ENCODE results near the gene TELO2.

The TELO2 gene

DNA sequence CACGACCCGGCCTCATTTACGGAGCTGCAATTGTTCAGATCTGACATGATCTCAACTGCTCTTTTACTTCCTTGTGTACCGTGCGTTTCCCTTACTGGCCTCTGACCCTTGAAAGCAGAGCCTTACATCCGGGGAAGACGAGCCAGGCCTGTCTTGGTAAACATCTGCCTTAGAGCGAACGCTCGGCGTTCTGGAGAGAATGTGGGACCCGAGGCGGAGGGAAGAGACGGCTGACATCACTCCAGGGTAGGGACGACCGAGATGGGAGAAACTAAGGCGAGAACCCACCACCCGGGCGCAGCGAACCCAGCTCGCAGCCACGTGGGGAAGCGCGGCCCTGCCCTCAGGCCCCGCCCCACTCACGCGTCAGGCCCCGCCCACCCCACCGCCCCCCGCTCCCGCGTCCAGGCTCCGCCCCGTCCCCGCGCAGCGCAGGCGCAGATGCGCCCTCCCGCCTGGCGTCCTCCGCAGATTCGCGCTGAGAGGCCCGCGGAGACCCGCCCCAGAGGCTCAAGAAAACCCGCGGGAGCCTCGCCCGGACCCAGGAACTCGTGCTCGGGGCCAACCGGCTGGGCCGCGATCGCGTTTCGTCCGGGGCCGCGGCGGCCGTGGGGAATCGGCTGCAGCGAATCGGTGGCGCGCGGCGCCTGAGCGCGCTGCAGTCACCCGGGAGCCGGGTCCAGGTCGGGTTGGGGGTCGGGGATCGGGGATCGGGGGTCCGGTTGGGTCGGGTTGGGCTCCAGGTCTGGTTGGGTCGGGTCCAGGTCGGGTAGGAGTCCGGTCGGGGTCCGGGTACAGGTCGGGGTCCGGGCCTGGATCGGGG lies at the start of gene TELO2:
Gene TELO2, plus strand, starts transcription at position 438 of the 823 bp plus-strand sequence. CDS start 922 bp downstream, outside the sequence.
- DNase-seq (ENCODE audit: low spot score), result peak; percentile 51

- DNase-seq (ENCODE audit: low spot score), result no peak
Observed at GRCh38 chr16:1443403-1443973, 49.7 kb upstream of the TELO2 start.

GRCh38 chr16:1443980-1444729 lies 49.0 kb upstream of the TELO2 start, which contains the start of gene CCDC154:
Gene CCDC154, minus strand, starts transcription at chr16:1444556. Its CDS starts 234 bp downstream, at chr16:1444322.
- no peak for DNase-seq (ENCODE audit: low spot score)

GRCh38 chr16:1444730-1445517 lies 48.2 kb upstream of the TELO2 start:
- DNase-seq (ENCODE audit: low spot score), result no peak

- no peak for DNase-seq (ENCODE audit: low spot score)
Observed at GRCh38 chr16:1445518-1446203, 47.5 kb upstream of the TELO2 start.

DNA sequence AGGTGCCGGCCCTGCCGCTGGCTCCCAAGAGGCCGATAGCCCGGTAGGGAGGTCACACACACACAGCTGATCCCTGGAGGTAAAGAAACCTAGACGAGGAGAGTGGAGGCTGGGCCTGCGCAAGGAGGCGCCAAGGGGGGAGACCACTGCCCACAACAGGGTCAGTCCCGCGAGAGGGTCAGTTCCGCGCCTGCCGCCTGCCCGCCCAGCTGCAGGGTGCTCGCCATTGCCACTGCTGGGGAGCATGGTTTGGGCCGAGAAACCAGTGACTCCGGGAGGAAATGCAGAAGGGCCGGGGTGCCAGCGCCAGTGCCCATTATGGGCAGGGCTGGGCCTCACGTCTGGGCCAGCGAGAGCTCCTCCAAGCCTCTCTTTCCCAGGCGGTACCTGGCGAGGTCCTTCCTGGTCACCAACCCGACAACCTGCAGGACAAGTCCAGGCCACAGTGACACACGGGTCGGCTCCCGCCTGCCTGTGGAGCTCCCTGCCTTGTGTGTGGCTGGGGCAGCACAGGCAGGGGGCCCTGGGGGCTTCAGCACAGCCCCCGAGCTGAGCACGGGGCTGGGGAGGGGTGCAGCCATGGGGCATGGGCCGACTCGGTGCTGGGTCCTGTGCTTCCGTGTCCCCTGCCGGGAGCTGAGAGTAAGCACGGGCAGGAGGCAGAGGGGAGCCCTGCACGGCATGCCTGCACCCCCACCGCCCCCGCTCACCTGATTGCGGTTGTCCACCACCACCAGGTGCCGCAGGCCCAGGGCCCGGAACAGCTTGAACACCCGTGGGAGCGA lies 46.7 kb upstream of the TELO2 start:
- no peak for DNase-seq (ENCODE audit: low spot score)

- no peak for DNase-seq (ENCODE audit: low spot score)
Observed at GRCh38 chr16:1447965-1448364, 45.2 kb upstream of the TELO2 start.

DNA sequence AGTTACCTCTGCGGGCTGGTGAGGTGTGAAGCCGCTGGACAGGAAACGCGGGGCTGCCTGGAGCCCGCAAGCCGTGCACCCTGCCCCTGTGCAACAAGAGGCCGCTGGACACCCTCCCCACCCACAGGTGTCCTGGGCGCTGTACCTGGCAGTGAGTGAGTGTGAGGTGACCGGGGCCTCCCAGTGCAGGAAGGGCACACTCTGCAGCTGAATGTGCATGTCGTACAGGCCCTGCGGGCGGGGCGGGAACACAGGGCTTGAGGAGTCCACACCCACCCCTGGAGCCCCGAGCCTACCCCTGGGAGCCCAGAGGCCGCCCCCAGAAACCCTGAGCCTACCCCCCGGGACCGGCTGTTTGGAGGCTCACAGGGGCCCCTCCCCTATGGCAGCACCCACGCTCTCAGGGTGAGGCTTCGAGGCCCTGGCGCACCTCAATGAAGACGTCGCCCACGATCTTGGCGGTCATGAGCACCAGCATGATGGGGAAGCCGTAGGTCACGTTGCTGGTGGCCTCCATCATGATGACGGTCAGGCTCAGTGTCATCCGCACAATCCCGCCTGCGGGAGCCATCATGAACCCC lies 44.5 kb upstream of the TELO2 start:
- DNase-seq (ENCODE audit: low spot score), result no peak

GRCh38 chr16:1449201-1449788 lies 43.9 kb upstream of the TELO2 start:
- DNase-seq (ENCODE audit: low spot score), result no peak

GRCh38 chr16:1450218-1450617 lies 42.9 kb upstream of the TELO2 start:
- no peak for DNase-seq (ENCODE audit: low spot score)

- DNase-seq (ENCODE audit: low spot score), result no peak
Observed at GRCh38 chr16:1450841-1451240, 42.3 kb upstream of the TELO2 start.

- no peak for DNase-seq (ENCODE audit: low spot score)
Observed at GRCh38 chr16:1451702-1452392, 41.3 kb upstream of the TELO2 start.

GRCh38 chr16:1452530-1452929 lies 40.6 kb upstream of the TELO2 start:
- DNase-seq (ENCODE audit: low spot score), result no peak

- no peak for DNase-seq (ENCODE audit: low spot score)
Observed at GRCh38 chr16:1453316-1453715, 39.8 kb upstream of the TELO2 start.

DNA sequence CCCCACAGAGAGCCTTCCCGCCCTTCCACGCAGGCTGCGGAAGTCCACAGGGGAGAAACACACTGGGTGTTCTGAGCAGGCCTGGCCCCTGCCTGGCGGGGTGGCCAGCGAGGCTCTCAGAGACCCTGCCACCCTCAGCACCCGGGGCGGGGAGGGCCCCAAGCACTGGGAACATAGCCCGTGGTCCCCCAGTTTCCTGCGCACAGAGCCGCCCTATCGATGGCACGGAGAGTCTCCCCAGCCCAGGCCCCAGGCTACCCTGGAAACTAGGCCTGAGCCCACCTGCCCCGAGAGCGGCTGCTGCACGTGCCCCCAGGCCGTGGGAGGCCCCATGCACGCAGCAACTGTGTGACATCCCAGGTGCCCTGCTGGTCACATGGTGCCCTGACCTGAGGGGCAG lies 38.6 kb upstream of the TELO2 start:
- no peak for DNase-seq (ENCODE audit: low spot score)

- no peak for DNase-seq (ENCODE audit: low spot score)
Observed at GRCh38 chr16:1455190-1456171, 37.7 kb upstream of the TELO2 start.

- no peak for DNase-seq (ENCODE audit: low spot score)
Observed at GRCh38 chr16:1456951-1457350, 36.2 kb upstream of the TELO2 start.
